HuH-7.5 (cell line): ENCODE data around the gene FOXJ2.
"Not testable (repeated sequence)": the region's sequence is repeated elsewhere in the genome, so short reads cannot be mapped to it uniquely, and the experiment has no call there.

Source experiments
- DNase-seq: peaks from one replicate; pipeline ENCODE4 v3.0.0; 2011; ENCODE audit warnings: low spot score

Gene FOXJ2

DNA sequence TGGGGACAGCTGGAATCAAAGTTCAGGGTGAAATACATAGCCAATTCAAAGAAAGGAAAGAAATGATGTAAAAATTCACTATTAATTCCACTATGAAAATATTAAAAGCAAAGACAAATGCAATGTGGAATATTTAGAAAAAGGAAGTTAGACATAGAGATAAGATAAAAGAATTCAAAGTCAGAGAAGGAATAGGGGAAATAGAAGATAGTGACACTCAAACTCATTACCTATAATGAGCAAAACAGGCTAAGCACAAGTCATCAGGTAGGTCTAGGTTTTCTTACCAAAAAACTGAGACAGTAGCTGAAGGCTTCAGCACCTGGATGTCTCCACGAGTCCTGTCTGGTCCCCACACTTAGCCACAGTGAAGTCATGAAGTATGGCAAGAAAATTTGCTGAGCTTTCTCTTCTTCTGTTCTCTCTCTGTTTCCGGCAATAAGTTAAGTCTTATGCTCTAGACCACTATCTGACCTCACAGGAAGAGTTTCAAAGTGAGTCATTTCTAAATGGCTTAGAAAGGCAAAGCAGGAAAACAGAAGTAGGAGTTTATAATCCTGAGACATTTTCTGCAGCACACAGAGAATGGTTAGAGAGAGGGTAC is 33.6 kb downstream of the FOXJ2 start, which contains the start of gene C3AR1:
Gene C3AR1 (minus strand): TSS at position 369 of the 604 bp plus-strand sequence. CDS start 6,174 bp downstream, outside the sequence.
- no peak for DNase-seq

DNA sequence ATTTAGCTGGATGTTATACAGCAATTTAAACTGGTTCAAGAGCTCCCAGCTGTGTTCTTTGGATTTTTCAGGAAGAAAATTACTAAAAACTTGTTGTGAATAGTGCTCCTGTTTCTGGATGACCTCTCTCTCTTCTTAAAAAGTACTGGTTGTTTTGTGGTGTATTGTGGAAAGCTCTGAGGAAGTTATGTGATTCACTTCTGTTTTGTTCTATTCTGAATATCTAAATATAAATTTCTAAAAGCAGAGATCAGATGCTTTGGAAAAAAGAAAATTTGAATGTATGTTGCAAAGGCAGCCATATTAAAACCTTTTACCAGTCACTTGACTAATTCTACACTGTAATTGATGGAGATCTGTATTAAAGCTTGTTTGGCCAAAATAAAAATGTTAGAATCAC is 37.1 kb downstream of the FOXJ2 start:
- no peak for DNase-seq

GRCh38 chr12:8071820-8072219 is 39.3 kb downstream of the FOXJ2 start:
- DNase-seq = not testable (repeated sequence)

DNA sequence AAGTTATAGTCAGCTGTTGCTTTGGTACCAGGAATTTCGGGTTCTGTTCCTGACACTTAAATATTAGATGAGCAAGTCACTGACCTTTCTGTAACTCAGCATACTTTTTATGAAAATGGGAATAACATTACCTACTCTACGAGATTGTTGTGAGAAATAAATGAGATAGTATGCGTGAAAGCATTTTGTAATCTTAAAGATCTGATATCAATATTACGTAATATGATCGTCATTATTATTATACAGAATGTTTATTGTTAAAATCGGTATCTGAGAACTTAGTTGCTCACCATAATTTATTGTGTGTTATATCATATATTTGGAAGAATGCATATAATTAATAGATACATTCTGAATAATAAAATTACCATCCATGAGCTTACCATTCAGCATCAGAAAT is 43.4 kb downstream of the FOXJ2 start:
- no peak for DNase-seq

GRCh38 chr12:8076366-8076765 is 43.9 kb downstream of the FOXJ2 start:
- no peak for DNase-seq

GRCh38 chr12:8077207-8077606 is 44.7 kb downstream of the FOXJ2 start:
- DNase-seq = no peak

- no peak for DNase-seq
Observed at GRCh38 chr12:8078398-8078797, 45.9 kb downstream of the FOXJ2 start.

DNA sequence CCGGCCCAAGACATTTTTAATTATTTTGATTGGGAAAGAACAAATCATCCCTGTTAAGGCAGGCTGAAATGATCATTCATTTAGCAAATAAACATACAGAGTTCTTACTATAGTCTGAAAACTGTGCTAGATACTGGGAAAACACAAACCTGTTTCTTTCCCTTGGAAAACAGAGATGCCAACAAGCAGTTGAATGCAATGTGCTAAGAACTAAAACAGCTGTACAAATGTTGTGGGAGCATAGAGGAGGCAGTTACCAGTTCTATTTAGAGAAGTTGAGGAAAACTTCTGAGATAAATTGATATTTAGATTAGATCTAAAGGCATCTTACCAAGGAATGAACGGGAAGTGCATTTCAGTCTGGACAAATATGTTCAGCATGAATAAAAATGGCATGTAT is 46.4 kb downstream of the FOXJ2 start:
- no peak for DNase-seq

- no peak for DNase-seq
Observed at GRCh38 chr12:8080120-8080519, 47.6 kb downstream of the FOXJ2 start.

GRCh38 chr12:8081251-8081920 is 48.9 kb downstream of the FOXJ2 start:
- DNase-seq = no peak

DNA sequence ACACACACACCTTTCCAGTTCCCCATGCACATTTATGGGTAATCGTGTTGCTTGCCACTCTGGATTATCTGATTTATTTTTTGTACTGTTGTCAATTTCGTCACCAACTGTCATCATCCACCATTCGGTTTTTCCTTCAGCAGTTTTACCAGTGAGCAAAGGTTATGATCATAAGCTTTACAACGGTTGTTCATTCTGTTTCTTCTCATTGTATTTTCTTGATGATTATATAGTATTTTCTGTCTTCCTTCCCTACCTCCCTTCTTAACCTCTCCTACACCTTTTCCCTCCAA is 50.2 kb downstream of the FOXJ2 start:
- no peak for DNase-seq

DNA sequence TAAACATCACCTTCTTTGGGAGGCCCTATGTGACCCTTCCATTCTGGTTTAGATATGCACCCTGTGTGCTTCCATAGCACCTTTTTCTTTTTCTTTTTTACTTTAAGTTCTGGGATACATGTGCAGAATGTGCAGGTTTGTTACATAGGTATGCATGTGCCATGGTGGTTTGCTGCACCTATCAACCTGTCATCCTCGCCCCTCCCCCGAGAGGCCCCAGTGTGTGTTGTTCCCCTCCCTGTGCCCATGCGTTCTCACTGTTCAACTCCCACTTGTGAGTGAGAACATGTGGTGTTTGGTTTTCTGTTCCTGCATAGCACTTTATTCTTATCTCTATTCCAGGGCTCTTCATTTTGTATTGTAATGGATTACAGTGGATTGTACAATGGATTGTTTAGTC is 51.8 kb downstream of the FOXJ2 start:
- DNase-seq = not testable (repeated sequence)

GRCh38 chr12:8087666-8088065 is 55.1 kb downstream of the FOXJ2 start:
- DNase-seq = no peak

- DNase-seq = no peak
Observed at GRCh38 chr12:8088574-8088973, 56.1 kb downstream of the FOXJ2 start.

- DNase-seq = not testable (repeated sequence)
Observed at GRCh38 chr12:8089277-8089676, 56.8 kb downstream of the FOXJ2 start.

GRCh38 chr12:8089716-8090115 is 57.2 kb downstream of the FOXJ2 start:
- DNase-seq = no peak

- DNase-seq = no peak
Observed at GRCh38 chr12:8093291-8093690, 60.8 kb downstream of the FOXJ2 start.

- DNase-seq = no peak
Observed at GRCh38 chr12:8096281-8096915, 63.9 kb downstream of the FOXJ2 start.

DNA sequence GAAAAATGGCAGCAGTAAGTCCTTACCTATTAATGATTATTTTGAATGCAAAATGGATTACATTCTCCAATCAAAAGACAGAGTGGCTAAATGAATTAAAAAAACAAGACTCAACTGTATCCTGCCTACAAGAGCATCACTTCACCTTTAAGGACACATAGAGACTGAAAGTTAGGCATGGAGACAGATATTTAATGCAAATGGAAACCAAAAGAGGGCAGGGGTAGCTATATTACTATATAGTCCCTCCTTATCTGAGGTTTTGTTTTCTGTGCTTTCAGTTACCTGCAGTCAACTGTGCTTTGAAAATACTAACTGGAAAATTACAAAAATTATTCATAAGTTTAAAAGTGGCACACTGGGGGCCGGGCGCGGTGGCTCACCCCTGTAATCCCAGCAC is 66.7 kb downstream of the FOXJ2 start:
- no peak for DNase-seq
